SIG-M5 (cell line): Measurements from ENCODE around the gene ATP6V1B1.

Experiments
- DNase-seq: peaks from one replicate; lab custom pipeline; 2025; lab: John Stamatoyannopoulos, UW

The ATP6V1B1 gene

GRCh38 chr2:70944111-70944690 is 8.5 kb downstream of the ATP6V1B1 start:
- no peak for DNase-seq

DNA sequence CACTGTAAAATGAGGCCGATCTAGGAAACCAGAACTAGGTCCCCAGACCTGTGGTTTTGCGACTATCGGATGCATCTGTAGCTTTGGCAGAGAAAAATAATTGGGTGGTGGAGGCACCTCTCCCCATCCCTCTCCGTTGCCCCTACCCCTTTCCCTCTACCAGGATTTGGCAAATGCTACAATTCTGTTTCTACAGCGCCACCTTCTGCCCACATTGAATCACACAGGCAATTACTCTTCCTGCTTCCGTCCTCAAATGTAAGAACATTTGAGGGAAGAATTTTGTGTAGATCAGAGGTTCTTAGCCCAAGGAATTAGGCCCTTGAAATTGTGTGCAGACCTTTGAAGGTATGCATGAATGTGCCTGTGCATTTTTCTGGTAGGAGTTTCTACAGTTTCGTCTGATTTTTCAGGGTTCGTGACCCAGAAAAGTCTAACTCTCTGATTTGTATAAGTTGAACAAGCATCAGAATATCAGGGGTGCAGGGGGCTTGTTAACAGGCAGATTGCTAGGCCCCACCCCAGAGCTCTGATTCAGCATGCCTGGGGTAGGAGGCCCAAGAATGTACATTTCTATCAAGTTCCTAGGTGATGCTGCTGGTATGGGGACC is 11.2 kb downstream of the ATP6V1B1 start:
- DNase-seq: peak; percentile 23

- no peak for DNase-seq
These were observed 12.0 kb downstream of the ATP6V1B1 start for GRCh38 chr2:70947556-70948184.

DNA sequence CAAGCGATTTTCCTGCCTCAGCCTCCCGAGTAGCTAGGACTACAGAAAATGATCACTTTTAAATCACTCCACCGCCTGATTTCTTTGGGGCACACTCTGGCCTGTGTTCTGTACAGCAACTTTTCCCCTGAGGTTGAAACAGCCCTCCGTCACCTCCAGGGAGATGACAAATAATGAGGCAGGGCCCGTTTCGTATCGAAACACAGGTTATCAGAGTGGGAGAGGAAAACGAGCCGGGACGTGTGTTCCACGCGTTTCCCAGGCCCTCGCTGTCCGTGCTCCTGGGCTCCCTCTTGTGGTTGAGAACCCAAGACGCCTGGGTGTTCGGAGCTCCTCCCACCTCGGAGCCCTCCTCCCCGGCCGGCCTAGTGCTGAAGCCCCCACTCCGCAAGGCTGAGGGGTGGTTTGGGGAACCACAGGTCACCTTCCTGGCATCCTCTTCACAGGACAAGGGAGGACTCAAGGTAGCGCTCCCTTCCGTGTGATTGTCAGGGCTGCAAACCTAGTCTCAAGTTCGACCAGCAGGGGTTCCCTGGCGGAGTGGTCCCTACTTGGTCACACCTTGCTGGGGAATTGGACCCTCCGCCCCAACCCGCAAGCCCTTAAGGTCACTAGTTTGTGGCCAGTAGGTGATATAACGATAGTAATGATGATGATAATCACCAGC is 12.8 kb downstream of the ATP6V1B1 start:
- no peak for DNase-seq

DNA sequence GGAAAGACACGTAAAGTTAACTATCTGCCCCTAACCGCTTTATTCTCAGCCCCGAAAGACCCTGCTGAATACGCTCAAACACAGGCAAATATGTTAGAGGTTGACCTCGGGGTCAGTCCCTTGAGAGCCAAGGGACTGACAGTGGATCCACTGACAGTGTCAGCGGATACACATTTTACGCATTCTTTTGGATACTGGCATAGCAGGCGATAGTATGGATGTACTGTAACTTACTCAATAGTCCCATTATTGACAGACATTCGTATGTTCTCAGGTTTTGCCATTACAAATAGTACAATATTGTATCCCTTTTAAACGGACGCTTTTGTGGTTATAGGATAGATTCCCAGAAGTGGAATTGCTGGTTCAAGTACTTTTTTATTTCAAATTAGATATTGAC is 13.4 kb downstream of the ATP6V1B1 start:
- no peak for DNase-seq

DNA sequence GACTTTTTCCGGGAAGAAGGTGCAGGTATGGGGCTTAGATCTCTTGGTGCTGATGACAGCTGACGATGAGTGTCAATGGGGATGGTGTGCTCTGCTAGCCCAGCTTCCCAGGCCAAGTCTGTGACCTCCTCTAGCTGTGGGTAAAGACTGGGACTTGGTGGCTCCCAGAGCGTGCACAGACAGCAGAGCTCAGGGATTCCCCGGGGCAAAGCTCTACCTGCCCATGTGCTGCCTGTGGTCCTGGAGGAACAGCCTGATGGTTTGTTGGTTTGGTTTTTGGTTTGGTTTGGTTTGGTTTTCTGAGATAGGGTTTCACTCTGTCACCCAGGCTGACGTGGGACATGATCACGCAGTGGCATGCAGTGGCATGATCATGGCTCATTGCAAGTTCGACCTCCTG is 19.2 kb downstream of the ATP6V1B1 start:
- no peak for DNase-seq

DNA sequence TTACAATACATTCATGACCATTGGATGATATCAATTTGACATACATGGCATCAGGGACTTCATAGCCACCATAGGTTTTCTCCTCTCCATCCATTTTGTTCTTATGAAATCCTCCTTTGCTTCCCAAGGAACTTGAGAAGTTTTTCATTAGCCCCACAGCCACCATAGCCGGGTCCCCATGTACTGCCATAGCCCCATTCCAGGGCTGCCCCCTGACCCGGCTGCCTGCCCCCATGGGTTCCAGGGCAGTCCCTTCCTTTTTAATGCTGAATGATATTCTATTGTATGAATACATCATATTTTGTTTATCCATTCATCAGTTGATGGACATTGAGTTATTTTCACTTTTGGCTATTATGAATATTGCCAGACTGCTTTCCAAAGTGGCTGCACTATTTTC is 20.4 kb downstream of the ATP6V1B1 start:
- DNase-seq: no peak

GRCh38 chr2:70957798-70958197 is 22.1 kb downstream of the ATP6V1B1 start:
- DNase-seq: no peak

GRCh38 chr2:70958759-70959158 is 23.1 kb downstream of the ATP6V1B1 start:
- no peak for DNase-seq

- DNase-seq: no peak
These were observed 23.6 kb downstream of the ATP6V1B1 start for GRCh38 chr2:70959271-70959761.

GRCh38 chr2:70959851-70960832 is 24.4 kb downstream of the ATP6V1B1 start:
- no peak for DNase-seq

GRCh38 chr2:70960833-70961647 is 25.3 kb downstream of the ATP6V1B1 start:
- DNase-seq: no peak

GRCh38 chr2:70961648-70961994 is 25.9 kb downstream of the ATP6V1B1 start:
- no peak for DNase-seq

DNA sequence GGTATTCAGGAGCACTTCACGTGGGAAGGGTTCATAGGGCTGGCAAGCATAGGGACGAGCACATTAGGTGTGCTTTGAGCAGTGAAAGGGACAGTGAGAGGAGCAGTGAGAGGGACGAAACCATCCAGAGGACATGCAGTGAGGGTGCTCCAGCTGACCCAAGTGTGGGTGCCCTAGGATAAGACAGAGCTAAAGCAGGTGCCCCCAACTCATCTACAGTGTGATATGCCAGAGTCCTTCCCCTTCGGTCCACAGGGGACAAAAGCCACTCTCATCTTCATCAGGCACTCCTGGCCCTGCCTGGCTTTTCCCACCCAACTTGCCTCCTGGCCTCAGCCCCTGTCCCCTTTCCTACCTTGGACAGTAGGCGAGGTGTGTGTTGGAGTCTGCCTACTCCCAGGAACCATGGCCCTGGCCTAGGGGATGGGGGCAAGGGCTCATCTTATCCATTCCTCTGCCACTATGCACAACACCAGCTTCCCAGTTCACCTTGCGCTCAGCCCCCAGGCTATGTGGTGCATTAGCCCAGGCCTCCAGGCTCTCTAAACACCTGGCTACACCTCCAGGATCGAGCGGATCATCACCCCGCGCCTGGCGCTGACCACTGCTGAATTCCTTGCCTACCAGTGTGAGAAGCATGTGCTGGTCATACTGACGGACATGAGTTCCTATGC is 26.6 kb downstream of the ATP6V1B1 start:
- DNase-seq: no peak

- no peak for DNase-seq
These were observed 27.5 kb downstream of the ATP6V1B1 start for GRCh38 chr2:70962885-70963878.

- no peak for DNase-seq
These were observed 28.4 kb downstream of the ATP6V1B1 start for GRCh38 chr2:70964133-70964532.

- DNase-seq: no peak
These were observed 29.1 kb downstream of the ATP6V1B1 start for GRCh38 chr2:70964596-70965386.

DNA sequence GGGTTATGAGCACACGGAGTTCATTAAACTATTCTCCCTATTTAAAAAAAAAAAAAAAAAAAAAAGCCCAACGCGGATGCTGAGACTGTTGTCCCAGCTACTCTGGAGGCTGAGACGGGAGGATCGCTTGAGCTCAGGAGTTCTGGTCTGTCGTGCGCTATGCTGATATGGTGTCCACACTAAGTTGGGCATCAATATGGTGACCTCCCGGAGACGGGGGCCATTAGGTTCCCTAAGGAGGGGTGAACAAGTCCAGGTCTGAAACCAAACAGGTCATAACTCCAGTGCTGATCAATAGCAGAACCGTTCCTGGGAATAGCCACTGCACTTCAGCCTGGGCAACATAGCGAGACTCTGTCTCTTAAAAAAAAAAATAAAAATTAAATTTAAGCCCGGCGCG is 29.8 kb downstream of the ATP6V1B1 start:
- no peak for DNase-seq
